Measurements from ENCODE around the gene LUZP2.
"Not testable (repeated sequence)": the region's sequence is repeated elsewhere in the genome, so short reads cannot be mapped to it uniquely, and the experiment has no call there.

LUZP2 gene

DNA sequence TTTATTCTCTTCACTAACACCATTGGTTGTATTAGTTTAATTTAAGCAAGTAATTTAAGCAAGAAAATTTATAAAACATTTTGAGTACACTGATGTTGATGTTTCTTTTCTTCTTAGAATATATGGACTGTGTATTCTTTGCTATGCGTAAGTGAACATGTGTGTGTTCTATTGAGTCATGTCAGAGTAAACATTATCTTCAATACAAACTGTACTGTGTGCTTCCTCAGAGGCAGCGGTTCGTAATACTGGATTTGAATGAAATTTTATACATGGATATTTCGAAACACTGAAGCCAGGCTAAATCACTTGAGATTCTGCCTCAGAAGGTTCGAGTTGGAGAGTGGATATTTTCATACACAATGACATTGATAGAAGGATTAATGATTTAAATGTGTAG, 452.6 kb downstream of the LUZP2 start:
- DNase-seq (ENCODE audit: low spot score): no peak
- in situ Hi-C loops (cut with MboI; ENCODE audit: low sequenced_read_pairs, unreplicated experiment): no loop called here
- TF ChIP-seq, protein P1, sequence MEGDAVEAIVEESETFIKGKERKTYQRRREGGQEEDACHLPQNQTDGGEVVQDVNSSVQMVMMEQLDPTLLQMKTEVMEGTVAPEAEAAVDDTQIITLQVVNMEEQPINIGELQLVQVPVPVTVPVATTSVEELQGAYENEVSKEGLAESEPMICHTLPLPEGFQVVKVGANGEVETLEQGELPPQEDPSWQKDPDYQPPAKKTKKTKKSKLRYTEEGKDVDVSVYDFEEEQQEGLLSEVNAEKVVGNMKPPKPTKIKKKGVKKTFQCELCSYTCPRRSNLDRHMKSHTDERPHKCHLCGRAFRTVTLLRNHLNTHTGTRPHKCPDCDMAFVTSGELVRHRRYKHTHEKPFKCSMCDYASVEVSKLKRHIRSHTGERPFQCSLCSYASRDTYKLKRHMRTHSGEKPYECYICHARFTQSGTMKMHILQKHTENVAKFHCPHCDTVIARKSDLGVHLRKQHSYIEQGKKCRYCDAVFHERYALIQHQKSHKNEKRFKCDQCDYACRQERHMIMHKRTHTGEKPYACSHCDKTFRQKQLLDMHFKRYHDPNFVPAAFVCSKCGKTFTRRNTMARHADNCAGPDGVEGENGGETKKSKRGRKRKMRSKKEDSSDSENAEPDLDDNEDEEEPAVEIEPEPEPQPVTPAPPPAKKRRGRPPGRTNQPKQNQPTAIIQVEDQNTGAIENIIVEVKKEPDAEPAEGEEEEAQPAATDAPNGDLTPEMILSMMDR (IDR thresholded peaks at IDR 0.05; ENCODE audit: borderline replicate concordance, control extremely low read depth, extremely low read depth, insufficient read depth, missing control alignments): no peak

DNA sequence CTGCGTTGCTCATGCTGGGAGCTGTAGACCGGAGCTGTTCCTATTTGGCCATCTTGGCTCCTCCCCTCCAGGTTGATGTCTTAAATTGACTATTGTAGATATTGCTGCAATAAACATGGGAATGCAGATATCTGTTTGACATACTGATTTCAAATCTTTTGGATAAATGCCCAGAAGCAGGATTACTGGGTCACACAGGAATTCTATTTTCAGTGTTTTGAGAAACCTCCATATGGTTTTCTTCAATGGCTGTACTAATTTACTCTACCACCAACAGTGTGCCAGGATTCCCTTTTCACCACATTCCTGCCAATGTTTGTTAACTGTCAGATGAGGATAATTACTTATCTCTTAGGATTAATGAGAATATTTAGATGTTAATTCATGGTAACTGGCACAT, 467.0 kb downstream of the LUZP2 start:
- in situ Hi-C loops (cut with MboI; ENCODE audit: low sequenced_read_pairs, unreplicated experiment): no loop called here
- no peak for DNase-seq (ENCODE audit: low spot score)
- TF ChIP-seq, protein P1 (IDR thresholded peaks at IDR 0.05; ENCODE audit: borderline replicate concordance, control extremely low read depth, extremely low read depth, insufficient read depth, missing control alignments): no peak

DNA sequence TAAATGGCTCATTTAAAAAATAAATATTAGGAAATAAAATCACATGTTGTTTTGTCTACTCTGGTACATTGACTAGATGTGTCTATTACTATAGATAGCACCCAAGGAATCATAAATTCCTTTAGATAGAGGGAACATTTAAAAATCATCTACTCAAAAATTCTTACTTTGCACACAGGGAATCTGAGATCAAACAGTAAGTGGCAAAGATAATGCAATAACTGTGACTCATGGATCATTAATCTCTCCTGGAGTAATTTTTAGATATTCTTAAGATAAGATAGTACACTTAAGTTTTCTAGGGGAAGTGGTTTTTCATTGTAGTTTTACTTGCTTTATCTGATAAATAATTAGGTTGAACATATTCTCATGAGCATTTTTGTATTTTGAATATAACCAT, 468.9 kb downstream of the LUZP2 start:
- in situ Hi-C loops (cut with MboI; ENCODE audit: low sequenced_read_pairs, unreplicated experiment): no loop called here
- DNase-seq (ENCODE audit: low spot score): no peak

GRCh38 chr11:24993903-24994302, 497.1 kb downstream of the LUZP2 start:
- DNase-seq (ENCODE audit: low spot score); in situ Hi-C loops (cut with MboI; ENCODE audit: low sequenced_read_pairs, unreplicated experiment): not testable (repeated sequence)

More for the DNA sequence above, 468.9 kb downstream of the LUZP2 start:
- TF ChIP-seq, protein P1 (IDR thresholded peaks at IDR 0.05; ENCODE audit: borderline replicate concordance, control extremely low read depth, extremely low read depth, insufficient read depth, missing control alignments): no peak

GRCh38 chr11:24999929-25000328, 503.1 kb downstream of the LUZP2 start:
- in situ Hi-C loops (cut with MboI; ENCODE audit: low sequenced_read_pairs, unreplicated experiment); DNase-seq (ENCODE audit: low spot score): not testable (repeated sequence)

GRCh38 chr11:25037431-25037830, 540.6 kb downstream of the LUZP2 start:
- in situ Hi-C loops (cut with MboI; ENCODE audit: low sequenced_read_pairs, unreplicated experiment): no loop called here
- TF ChIP-seq, protein P1 (IDR thresholded peaks at IDR 0.05; ENCODE audit: borderline replicate concordance, control extremely low read depth, extremely low read depth, insufficient read depth, missing control alignments): no peak
- no peak for DNase-seq (ENCODE audit: low spot score)

DNA sequence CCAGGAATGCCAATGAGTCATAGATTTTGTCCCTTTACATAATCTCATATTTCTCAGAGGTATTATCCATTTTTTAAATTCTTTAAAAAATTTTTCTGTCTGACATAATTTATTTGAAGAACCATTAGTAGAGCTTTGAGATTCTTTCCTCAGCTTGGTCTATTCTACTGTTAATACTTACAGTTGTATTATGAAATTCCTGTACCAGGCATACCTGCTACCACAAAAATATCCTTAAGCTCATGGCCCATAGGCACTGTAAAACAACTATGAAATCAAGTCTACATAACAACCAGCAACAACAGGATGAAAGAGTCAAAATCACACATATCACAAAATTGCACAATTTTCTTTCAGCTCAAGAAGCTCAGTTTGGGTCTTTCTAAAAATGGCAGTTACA, 541.3 kb downstream of the LUZP2 start:
- in situ Hi-C loops (cut with MboI; ENCODE audit: low sequenced_read_pairs, unreplicated experiment): no loop called here

DNA sequence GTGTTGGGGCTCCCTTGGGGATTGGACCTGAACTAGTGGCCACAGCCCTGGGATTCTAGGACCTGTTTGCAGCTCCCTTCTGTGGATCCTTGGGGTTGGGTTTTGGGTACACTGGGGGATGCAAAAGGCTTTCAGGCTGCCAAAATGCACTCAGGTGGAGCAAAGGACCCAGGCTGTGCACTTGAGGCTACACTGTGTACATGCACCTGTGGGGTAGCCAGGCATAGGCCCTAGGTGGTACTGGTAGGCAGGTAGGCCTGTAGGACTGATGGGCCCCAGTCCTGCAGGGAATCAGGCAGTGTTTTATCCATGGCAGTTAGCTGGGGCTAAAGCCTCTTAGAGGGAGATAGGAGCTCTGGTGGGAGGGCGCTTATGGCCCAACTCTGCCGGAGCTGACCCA, 542.3 kb downstream of the LUZP2 start:
- TF ChIP-seq, protein P1 (IDR thresholded peaks at IDR 0.05; ENCODE audit: borderline replicate concordance, control extremely low read depth, extremely low read depth, insufficient read depth, missing control alignments): no peak

More for the DNA sequence above, 541.3 kb downstream of the LUZP2 start:
- TF ChIP-seq, protein P1 (IDR thresholded peaks at IDR 0.05; ENCODE audit: borderline replicate concordance, control extremely low read depth, extremely low read depth, insufficient read depth, missing control alignments): no peak
- no peak for DNase-seq (ENCODE audit: low spot score)

More for the DNA sequence above, 542.3 kb downstream of the LUZP2 start:
- in situ Hi-C loops (cut with MboI; ENCODE audit: low sequenced_read_pairs, unreplicated experiment): no loop called here
- DNase-seq (ENCODE audit: low spot score): no peak

Measured in GM13976 (cell line).